ENCODE data around the gene S100PBP.
A peak's percentile ranks its signal among the peaks of the same experiment; 100 is the strongest.
"Not testable (repeated sequence)": the region's sequence is repeated elsewhere in the genome, so short reads cannot be mapped to it uniquely, and the experiment has no call there.

S100PBP gene

DNA sequence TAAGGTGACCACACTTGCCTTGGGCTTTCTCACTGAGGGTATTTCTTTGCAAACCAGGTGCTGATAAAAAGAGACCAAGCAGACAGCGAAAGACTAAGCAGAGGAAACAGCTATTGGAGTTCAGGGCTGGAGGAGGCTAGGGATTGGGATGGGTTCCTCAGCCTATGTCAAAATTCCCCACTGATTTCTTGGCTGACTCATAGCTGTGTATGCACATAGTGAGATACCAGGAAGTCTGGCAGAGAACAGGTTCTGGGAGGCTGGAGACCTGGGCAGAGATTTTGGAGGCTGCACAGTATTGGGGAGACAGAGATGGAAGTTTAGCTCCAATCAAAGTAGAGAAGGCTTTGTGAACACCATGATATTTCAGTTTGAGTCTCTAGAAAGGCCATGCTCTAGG lies 25.6 kb upstream of the S100PBP start:
- Histone ChIP-seq H3K4me1 (ENCODE audit: control insufficient read depth, insufficient read depth, low read length) (peaks cover 21% of the 10 kb centered on the region), H3K4me3 (ENCODE audit: low read length) (no peak overlapping the region), H3K9me3 (ENCODE audit: control insufficient read depth, low read length) (no peaks in the 10 kb centered on the region), H3K9ac (ENCODE audit: low read length) (no peak overlapping the region), H3K27me3 (replicated peaks; ENCODE audit: control insufficient read depth, insufficient read depth, low read length) (no peaks in the 10 kb centered on the region), H3K36me3 (ENCODE audit: control insufficient read depth, insufficient read depth, low read length, severe bottlenecking) (peaks cover 79% of the 10 kb centered on the region)
- no peak for DNase-seq (ENCODE audit: low read depth)

- H3K36me3 ChIP-seq (ENCODE audit: control insufficient read depth, insufficient read depth, low read length, severe bottlenecking), result peaks cover 89% of the 10 kb centered on the region
Observed at GRCh38 chr1:32795763-32796162, 21.7 kb upstream of the S100PBP start.

GRCh38 chr1:32797456-32797855 lies 20.0 kb upstream of the S100PBP start:
- no peaks in the 10 kb centered on the region for H3K9me3 ChIP-seq (ENCODE audit: control insufficient read depth, low read length)
- DNase-seq (ENCODE audit: low read depth), result no peak
- no peaks in the 10 kb centered on the region for H3K27me3 ChIP-seq (replicated peaks; ENCODE audit: control insufficient read depth, insufficient read depth, low read length)
- H3K36me3 ChIP-seq (ENCODE audit: control insufficient read depth, insufficient read depth, low read length, severe bottlenecking), result peaks cover 88% of the 10 kb centered on the region
- H3K4me1 ChIP-seq (ENCODE audit: control insufficient read depth, insufficient read depth, low read length), result peaks cover 2% of the 10 kb centered on the region
- H3K9ac ChIP-seq (ENCODE audit: low read length), result no peak overlapping the region
- H3K4me3 ChIP-seq (ENCODE audit: low read length), result no peak overlapping the region

More at GRCh38 chr1:32795763-32796162, 21.7 kb upstream of the S100PBP start:
- H3K4me1 ChIP-seq (ENCODE audit: control insufficient read depth, insufficient read depth, low read length), result peaks cover 11% of the 10 kb centered on the region
- not testable (repeated sequence) for H3K4me3 ChIP-seq (ENCODE audit: low read length); H3K9ac ChIP-seq (ENCODE audit: low read length); H3K9me3 ChIP-seq (ENCODE audit: control insufficient read depth, low read length); H3K27me3 ChIP-seq (replicated peaks; ENCODE audit: control insufficient read depth, insufficient read depth, low read length)
- peak; percentile 27 for DNase-seq (ENCODE audit: low read depth)

DNA sequence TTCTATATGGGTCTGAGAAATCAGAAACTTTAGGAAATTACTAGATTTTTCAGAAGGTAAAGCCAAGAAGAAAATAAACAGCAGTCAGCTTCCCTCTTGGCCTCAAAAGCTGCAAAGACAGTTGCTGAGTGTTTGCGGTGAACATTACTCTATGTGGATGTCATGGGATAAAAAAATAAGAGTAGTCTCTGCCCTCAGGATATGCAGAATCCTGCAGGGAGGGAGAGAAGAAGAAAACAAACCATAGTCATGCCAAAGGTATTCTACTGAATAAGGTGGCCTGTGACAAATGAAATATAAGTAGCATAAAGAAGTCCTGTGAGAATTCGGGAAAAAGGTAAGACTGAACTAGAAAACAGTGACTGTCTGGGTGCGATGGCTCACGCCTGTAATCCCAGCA lies 19.3 kb upstream of the S100PBP start:
- peak; percentile 77 for DNase-seq (ENCODE audit: low read depth)
- peaks cover 90% of the 10 kb centered on the region for H3K36me3 ChIP-seq (ENCODE audit: control insufficient read depth, insufficient read depth, low read length, severe bottlenecking)

DNA sequence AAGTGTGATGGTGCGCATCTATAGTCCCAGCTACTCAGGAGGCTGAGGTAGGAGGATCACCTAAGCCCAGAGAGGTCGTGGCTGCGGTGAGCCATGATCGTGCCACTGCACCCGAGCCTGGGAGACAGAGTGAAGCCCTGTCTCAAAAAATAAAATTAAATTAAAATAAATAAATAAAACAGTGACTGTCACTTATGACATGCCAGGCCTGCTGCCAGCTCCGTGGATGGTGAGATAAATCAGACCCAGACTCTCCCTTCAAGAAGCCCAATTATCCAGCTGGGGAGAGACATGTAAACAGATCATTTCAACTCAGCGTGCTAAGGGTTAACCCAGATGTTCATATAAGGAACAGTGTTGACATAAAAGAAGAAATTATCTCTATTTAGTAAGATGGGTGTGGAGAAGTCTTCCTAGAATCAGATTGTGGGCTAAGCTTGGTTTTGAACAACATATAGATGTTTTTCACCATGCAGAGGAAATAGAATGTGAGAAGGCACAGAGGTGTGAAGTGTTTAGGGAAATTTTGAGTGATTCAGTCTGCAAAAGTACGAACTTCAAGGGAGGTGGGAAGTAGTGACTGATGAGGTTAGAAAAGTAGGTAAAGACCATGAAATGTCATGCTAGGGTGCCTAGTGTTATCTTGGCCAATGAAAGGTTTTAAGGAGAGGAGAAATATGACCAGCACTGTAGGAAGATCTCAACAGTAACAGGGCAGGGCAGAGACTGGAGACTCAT lies 18.6 kb upstream of the S100PBP start:
- no peak for DNase-seq (ENCODE audit: low read depth)
- Histone ChIP-seq H3K36me3 (ENCODE audit: control insufficient read depth, insufficient read depth, low read length, severe bottlenecking) (peaks cover 88% of the 10 kb centered on the region), H3K9me3 (ENCODE audit: control insufficient read depth, low read length) (no peaks in the 10 kb centered on the region), H3K4me3 (ENCODE audit: low read length) (no peak overlapping the region), H3K27me3 (replicated peaks; ENCODE audit: control insufficient read depth, insufficient read depth, low read length) (no peaks in the 10 kb centered on the region), H3K9ac (ENCODE audit: low read length) (no peak overlapping the region), H3K4me1 (ENCODE audit: control insufficient read depth, insufficient read depth, low read length) (peaks cover 2% of the 10 kb centered on the region)

More for the DNA sequence above, 19.3 kb upstream of the S100PBP start:
- H3K4me3 ChIP-seq (ENCODE audit: low read length), result no peak overlapping the region
- no peak overlapping the region for H3K9ac ChIP-seq (ENCODE audit: low read length)
- H3K4me1 ChIP-seq (ENCODE audit: control insufficient read depth, insufficient read depth, low read length), result peaks cover 2% of the 10 kb centered on the region
- no peaks in the 10 kb centered on the region for H3K27me3 ChIP-seq (replicated peaks; ENCODE audit: control insufficient read depth, insufficient read depth, low read length)
- H3K9me3 ChIP-seq (ENCODE audit: control insufficient read depth, low read length), result no peaks in the 10 kb centered on the region

- Histone ChIP-seq H3K9ac (ENCODE audit: low read length) (no peak overlapping the region), H3K4me3 (ENCODE audit: low read length) (no peak overlapping the region), H3K36me3 (ENCODE audit: control insufficient read depth, insufficient read depth, low read length, severe bottlenecking) (peaks cover 77% of the 10 kb centered on the region), H3K27me3 (replicated peaks; ENCODE audit: control insufficient read depth, insufficient read depth, low read length) (no peaks in the 10 kb centered on the region), H3K9me3 (ENCODE audit: control insufficient read depth, low read length) (no peaks in the 10 kb centered on the region), H3K4me1 (ENCODE audit: control insufficient read depth, insufficient read depth, low read length) (no peaks in the 10 kb centered on the region)
- peak; percentile 59 for DNase-seq (ENCODE audit: low read depth)
Observed at GRCh38 chr1:32801096-32801715, 16.2 kb upstream of the S100PBP start.

GRCh38 chr1:32804460-32804859 lies 13.0 kb upstream of the S100PBP start:
- H3K4me3 ChIP-seq (ENCODE audit: low read length); H3K9ac ChIP-seq (ENCODE audit: low read length); DNase-seq (ENCODE audit: low read depth); H3K9me3 ChIP-seq (ENCODE audit: control insufficient read depth, low read length); H3K27me3 ChIP-seq (replicated peaks; ENCODE audit: control insufficient read depth, insufficient read depth, low read length); H3K4me1 ChIP-seq (ENCODE audit: control insufficient read depth, insufficient read depth, low read length): not testable (repeated sequence)
- H3K36me3 ChIP-seq (ENCODE audit: control insufficient read depth, insufficient read depth, low read length, severe bottlenecking), result peaks cover 81% of the 10 kb centered on the region

DNA sequence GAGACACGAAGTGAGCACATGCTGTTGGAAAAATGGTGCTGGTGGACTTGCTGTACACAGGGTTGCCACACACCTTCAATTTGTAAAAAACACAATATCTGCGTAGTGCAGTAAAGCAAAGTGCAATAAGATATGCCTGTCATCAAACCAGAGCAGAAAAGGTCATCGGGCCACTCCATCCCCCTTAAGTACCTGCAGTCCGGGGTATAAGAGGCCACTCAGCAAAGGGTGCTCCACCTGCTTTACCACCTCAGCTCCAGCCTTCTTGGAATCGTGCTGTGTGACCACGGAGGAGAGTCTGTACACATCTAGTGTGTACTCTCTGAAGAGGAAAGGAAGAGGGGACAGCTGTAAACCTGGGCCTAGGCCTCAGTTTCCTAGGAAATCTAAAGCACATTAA lies 11.2 kb upstream of the S100PBP start:
- Histone ChIP-seq H3K36me3 (ENCODE audit: control insufficient read depth, insufficient read depth, low read length, severe bottlenecking) (peaks cover 82% of the 10 kb centered on the region), H3K4me3 (ENCODE audit: low read length) (no peak overlapping the region), H3K9me3 (ENCODE audit: control insufficient read depth, low read length) (no peaks in the 10 kb centered on the region), H3K9ac (ENCODE audit: low read length) (no peak overlapping the region), H3K27me3 (replicated peaks; ENCODE audit: control insufficient read depth, insufficient read depth, low read length) (no peaks in the 10 kb centered on the region), H3K4me1 (ENCODE audit: control insufficient read depth, insufficient read depth, low read length) (no peaks in the 10 kb centered on the region)
- no peak for DNase-seq (ENCODE audit: low read depth)

DNA sequence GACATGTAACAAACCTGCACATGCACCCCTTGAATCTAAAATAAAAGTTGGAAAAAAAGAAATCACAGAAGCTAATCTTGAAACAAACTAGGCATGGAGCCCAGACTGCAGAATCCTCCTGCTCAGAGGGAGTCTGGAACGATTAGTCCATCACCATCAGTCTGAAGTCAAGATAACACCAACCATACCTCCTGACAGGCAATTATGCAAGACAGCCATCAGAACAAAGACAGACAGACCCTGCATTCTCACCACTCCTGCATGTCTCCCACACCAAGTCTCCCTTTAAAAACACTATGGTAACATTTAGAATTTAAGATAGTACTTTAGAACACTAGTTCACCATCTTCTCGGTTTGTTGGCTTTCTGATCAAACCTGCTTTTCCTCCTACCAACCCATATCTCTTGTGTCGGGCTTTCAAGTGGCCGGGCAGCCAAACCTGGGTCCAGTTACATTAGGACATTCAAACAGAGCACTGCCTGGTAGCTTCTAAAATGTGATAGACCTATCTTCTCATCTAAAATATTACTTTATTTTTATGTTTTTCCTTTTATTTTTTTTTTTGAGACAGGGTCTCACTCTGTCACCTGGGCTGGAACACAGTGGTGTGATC lies 10.4 kb upstream of the S100PBP start:
- no peaks in the 10 kb centered on the region for H3K9me3 ChIP-seq (ENCODE audit: control insufficient read depth, low read length)
- no peak overlapping the region for H3K4me3 ChIP-seq (ENCODE audit: low read length)
- peaks cover 80% of the 10 kb centered on the region for H3K36me3 ChIP-seq (ENCODE audit: control insufficient read depth, insufficient read depth, low read length, severe bottlenecking)
- H3K4me1 ChIP-seq (ENCODE audit: control insufficient read depth, insufficient read depth, low read length), result peaks cover 4% of the 10 kb centered on the region
- DNase-seq (ENCODE audit: low read depth), result no peak
- no peak overlapping the region for H3K9ac ChIP-seq (ENCODE audit: low read length)
- no peaks in the 10 kb centered on the region for H3K27me3 ChIP-seq (replicated peaks; ENCODE audit: control insufficient read depth, insufficient read depth, low read length)

- no peak for DNase-seq (ENCODE audit: low read depth)
- Histone ChIP-seq H3K4me1 (ENCODE audit: control insufficient read depth, insufficient read depth, low read length) (peaks cover 8% of the 10 kb centered on the region), H3K4me3 (ENCODE audit: low read length) (no peak overlapping the region), H3K36me3 (ENCODE audit: control insufficient read depth, insufficient read depth, low read length, severe bottlenecking) (peaks cover 73% of the 10 kb centered on the region), H3K9me3 (ENCODE audit: control insufficient read depth, low read length) (no peaks in the 10 kb centered on the region), H3K9ac (ENCODE audit: low read length) (no peak overlapping the region), H3K27me3 (replicated peaks; ENCODE audit: control insufficient read depth, insufficient read depth, low read length) (no peaks in the 10 kb centered on the region)
Observed at GRCh38 chr1:32808580-32808979, 8.9 kb upstream of the S100PBP start.

DNA sequence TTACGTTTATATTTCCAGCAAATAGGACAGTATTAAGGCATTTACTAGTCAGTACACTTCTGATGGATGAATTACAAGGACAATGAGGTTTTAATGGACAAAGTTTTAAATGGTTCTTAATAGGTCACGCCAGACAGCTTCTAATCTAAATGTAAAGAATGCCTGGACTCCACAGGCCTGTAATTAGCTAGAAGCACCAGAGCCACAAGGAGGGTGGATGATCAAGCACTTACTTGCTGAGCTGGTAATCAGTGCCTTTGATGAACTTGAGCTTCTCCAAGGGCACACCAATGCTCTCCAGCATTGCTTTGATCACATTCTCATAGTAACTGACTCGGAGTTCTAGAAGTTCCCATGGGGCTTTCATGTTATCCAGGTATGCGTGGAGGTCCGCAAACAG lies 7.1 kb upstream of the S100PBP start:
- no peak for DNase-seq (ENCODE audit: low read depth)
- Histone ChIP-seq H3K9ac (ENCODE audit: low read length) (no peak overlapping the region), H3K4me1 (ENCODE audit: control insufficient read depth, insufficient read depth, low read length) (peaks cover 26% of the 10 kb centered on the region), H3K4me3 (ENCODE audit: low read length) (no peak overlapping the region), H3K9me3 (ENCODE audit: control insufficient read depth, low read length) (no peaks in the 10 kb centered on the region), H3K36me3 (ENCODE audit: control insufficient read depth, insufficient read depth, low read length, severe bottlenecking) (peaks cover 77% of the 10 kb centered on the region), H3K27me3 (replicated peaks; ENCODE audit: control insufficient read depth, insufficient read depth, low read length) (no peaks in the 10 kb centered on the region)

Measured in adipocyte (in vitro differentiated cells).